Hepatocyte (in vitro differentiated cells): ENCODE measurements around the gene OLIG1. TPM values are rescaled to one million over a fixed set of nuclear protein-coding genes. Genes with fewer than 3 reads are reported as not detected.

ENCODE experiments used
- DNase-seq: peaks from one replicate; pipeline ENCODE4 v3.0.0-alpha.2; 2016; ENCODE audit warnings: low spot score
- H2AFZ ChIP-seq: fragments of 200-600 bp; sonication (generic); 2 replicates; pipeline ENCODE4 v1.6.0; 2016; ENCODE audit warnings: antibody characterized with exemption, mild to moderate bottlenecking
- H3K27ac ChIP-seq: fragments of 200-600 bp; sonication (generic); 2 replicates; pipeline ENCODE4 v1.5.1; 2016; ENCODE audit warnings: mild to moderate bottlenecking
- H3K27me3 ChIP-seq: fragments of 200-600 bp; sonication (generic); 2 replicates; pipeline ENCODE4 v1.6.1; 2016
- H3K36me3 ChIP-seq: fragments of 200-600 bp; sonication (generic); replicated peaks from 2 replicates; pipeline ENCODE4 v1.5.1; 2016; ENCODE audit warnings: low read depth; ENCODE audit not compliant: insufficient read depth
- H3K4me1 ChIP-seq: fragments of 200-600 bp; sonication (generic); 2 replicates; pipeline ENCODE4 v1.5.1; 2016; ENCODE audit warnings: mild to moderate bottlenecking, moderate library complexity; ENCODE audit not compliant: insufficient read depth
- H3K4me2 ChIP-seq: fragments of 200-600 bp; sonication (generic); 2 replicates; pipeline ENCODE4 v1.6.0; 2016
- H3K4me3 ChIP-seq: fragments of 200-600 bp; sonication (generic); 2 replicates; pipeline ENCODE4 v1.5.1; 2016; ENCODE audit warnings: mild to moderate bottlenecking
- H3K79me2 ChIP-seq: fragments of 200-600 bp; sonication (generic); 2 replicates; pipeline ENCODE4 v1.6.0; 2017; ENCODE audit warnings: mild to moderate bottlenecking
- H3K9me2 ChIP-seq: fragments of 200-600 bp; sonication (generic); replicated peaks from 2 replicates; pipeline ENCODE4 v1.6.0; 2017; ENCODE audit warnings: mild to moderate bottlenecking; ENCODE audit not compliant: insufficient read depth
- H3K9me3 ChIP-seq: fragments of 200-600 bp; sonication (generic); 2 replicates; pipeline ENCODE4 v1.5.1; 2016; ENCODE audit warnings: low read depth, mild to moderate bottlenecking
- H4K20me1 ChIP-seq: fragments of 200-600 bp; sonication (generic); 2 replicates; pipeline ENCODE4 v1.6.0; 2016; ENCODE audit warnings: mild to moderate bottlenecking; ENCODE audit not compliant: insufficient read depth, poor library complexity, severe bottlenecking
- EZH2 ChIP-seq: fragments of 200-600 bp; sonication (generic); IDR thresholded peaks from 2 replicates; pipeline ENCODE4 v1.6.1; 2016; ENCODE audit warnings: antibody characterized with exemption, mild to moderate bottlenecking, borderline replicate concordance
- EZH2phosphoT487 ChIP-seq: fragments of 200-600 bp; sonication (generic); IDR thresholded peaks from one replicate; pipeline ENCODE4 v1.6.1; 2018; ENCODE audit warnings: antibody characterized with exemption, mild to moderate bottlenecking, low read depth, moderate library complexity; ENCODE audit not compliant: unreplicated experiment, severe bottlenecking
- WGBS: methylation state at CpG from one replicate; pipeline ENCODE4 v1.1.6; 2016; ENCODE audit warnings: low lambda C conversion rate; ENCODE audit errors: missing lambda C conversion rate; 5-methylcytosine and 5-hydroxymethylcytosine counted together
- polyA plus RNA-seq: library from polyadenylated mRNA; unstranded; fragments of >200 nt; fragmentation: Nextera tagmentation; extraction: Ambion mirVana; gene quantifications from 2 replicates; pipeline ENCODE4 v1.2.1, GENCODE V29; 2016
- total RNA-seq: library from RNA; depleted of rRNA; stranded (reverse); fragments of >200 nt; gene quantifications from 2 replicates; pipeline ENCODE4 v1.2.3, GENCODE V29; 2014
- TF ChIP-seq, protein P1 (sequence below): fragments of 200-600 bp; sonication (generic); IDR thresholded peaks from 2 replicates; pipeline ENCODE4 v1.5.1; 2016; ENCODE audit warnings: antibody characterized with exemption, mild to moderate bottlenecking; ENCODE audit not compliant: poor library complexity

The OLIG1 gene
- total and polyA plus RNA-seq, 2 experiments from 2014 or later = not detected

DNA sequence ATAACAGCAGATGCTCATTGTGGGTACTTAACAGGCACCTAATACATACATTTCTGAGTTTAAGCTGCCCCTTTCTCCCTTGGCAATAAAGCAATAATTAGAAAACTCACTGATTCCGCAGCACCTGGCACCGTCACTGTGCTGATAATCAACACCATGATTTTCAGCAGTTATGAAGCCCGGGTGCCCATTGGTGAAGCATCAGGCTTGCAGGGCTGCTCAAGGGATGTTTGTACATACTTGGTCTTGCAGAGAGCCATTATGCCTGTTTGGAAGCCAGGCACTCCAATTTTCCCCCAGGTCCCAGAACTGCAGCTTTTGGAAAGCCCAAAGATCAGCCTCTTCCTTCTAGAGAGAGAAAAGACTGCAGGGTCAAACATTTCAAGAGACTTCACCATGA is 44.3 kb downstream of the OLIG1 start:
- 98% methylated on average over 3 of the region's 3 CpGs for WGBS
- peaks cover 58% of the 10 kb centered on the region for H3K27me3 ChIP-seq

DNA sequence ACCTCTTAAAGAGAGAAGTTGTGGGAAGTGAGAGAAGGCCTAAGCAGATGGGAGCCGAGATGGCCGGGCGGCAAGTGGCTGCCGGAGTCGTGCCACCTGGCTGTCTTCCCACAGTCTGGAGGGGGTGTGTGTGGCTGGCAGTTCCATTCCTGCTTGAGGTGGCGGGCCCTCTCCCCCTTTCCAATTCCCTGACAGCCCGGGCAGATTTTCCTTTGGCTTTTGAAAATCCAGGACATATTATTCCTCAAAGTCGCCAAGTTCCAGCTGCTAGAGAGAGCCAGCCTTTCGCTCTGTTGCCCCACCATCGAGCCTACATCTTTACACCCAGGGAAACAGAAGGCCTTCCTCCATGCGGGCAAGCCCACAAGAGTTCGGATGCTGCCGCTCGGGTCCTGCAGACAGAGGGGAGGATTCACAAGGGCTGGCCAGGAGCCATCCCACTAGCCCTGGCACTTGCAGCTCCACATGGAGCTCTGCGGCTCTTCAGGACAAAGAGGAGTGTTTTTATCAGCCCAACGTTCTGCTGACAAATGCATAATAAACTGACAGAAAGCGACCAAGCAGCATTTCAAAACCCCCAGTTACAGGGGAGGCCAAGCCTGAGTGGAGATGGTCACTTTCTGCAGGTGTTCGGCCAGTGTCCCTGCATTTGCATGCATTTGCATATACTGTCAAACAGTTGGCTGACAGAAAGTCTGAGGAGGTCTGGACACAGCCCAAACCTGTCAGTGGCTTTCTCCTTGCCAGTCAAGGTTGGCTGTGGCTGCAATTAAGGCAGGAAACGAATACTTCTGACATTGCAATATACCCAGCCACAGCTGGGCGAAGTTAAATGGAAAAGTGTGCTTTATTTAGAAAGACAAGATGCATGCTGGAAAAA is 45.9 kb downstream of the OLIG1 start:
- H3K4me2 ChIP-seq = no peak overlapping the region
- no peak overlapping the region for H3K4me3 ChIP-seq
- WGBS = 74% methylated on average over 20 of the region's 20 CpGs
- H3K4me1 ChIP-seq = no peaks in the 10 kb centered on the region
- no peak for TF ChIP-seq EZH2
- TF ChIP-seq EZH2phosphoT487 = no peak
- TF ChIP-seq, protein P1, sequence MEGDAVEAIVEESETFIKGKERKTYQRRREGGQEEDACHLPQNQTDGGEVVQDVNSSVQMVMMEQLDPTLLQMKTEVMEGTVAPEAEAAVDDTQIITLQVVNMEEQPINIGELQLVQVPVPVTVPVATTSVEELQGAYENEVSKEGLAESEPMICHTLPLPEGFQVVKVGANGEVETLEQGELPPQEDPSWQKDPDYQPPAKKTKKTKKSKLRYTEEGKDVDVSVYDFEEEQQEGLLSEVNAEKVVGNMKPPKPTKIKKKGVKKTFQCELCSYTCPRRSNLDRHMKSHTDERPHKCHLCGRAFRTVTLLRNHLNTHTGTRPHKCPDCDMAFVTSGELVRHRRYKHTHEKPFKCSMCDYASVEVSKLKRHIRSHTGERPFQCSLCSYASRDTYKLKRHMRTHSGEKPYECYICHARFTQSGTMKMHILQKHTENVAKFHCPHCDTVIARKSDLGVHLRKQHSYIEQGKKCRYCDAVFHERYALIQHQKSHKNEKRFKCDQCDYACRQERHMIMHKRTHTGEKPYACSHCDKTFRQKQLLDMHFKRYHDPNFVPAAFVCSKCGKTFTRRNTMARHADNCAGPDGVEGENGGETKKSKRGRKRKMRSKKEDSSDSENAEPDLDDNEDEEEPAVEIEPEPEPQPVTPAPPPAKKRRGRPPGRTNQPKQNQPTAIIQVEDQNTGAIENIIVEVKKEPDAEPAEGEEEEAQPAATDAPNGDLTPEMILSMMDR = no peak
- DNase-seq = no peak
- no peaks in the 10 kb centered on the region for H3K79me2 ChIP-seq
- peaks cover 48% of the 10 kb centered on the region for H3K27me3 ChIP-seq
- H3K9me3 ChIP-seq = no peaks in the 10 kb centered on the region
- H3K36me3 ChIP-seq = no peaks in the 10 kb centered on the region
- H3K9me2 ChIP-seq = no peaks in the 10 kb centered on the region
- no peak overlapping the region for H3K27ac ChIP-seq
- H2AFZ ChIP-seq = no peak overlapping the region
- no peaks in the 10 kb centered on the region for H4K20me1 ChIP-seq

More for the DNA sequence above, 44.3 kb downstream of the OLIG1 start:
- no peak overlapping the region for H3K4me3 ChIP-seq
- H3K9me2 ChIP-seq = no peaks in the 10 kb centered on the region
- DNase-seq = no peak
- TF ChIP-seq EZH2 (no peak), EZH2phosphoT487 (no peak)
- TF ChIP-seq, protein P1 = no peak
- no peak overlapping the region for H3K4me2 ChIP-seq
- no peaks in the 10 kb centered on the region for H3K79me2 ChIP-seq
- peaks cover 3% of the 10 kb centered on the region for H3K4me1 ChIP-seq
- H4K20me1 ChIP-seq = no peaks in the 10 kb centered on the region
- no peak overlapping the region for H2AFZ ChIP-seq
- H3K9me3 ChIP-seq = no peaks in the 10 kb centered on the region
- H3K27ac ChIP-seq = no peak overlapping the region
- no peaks in the 10 kb centered on the region for H3K36me3 ChIP-seq

DNA sequence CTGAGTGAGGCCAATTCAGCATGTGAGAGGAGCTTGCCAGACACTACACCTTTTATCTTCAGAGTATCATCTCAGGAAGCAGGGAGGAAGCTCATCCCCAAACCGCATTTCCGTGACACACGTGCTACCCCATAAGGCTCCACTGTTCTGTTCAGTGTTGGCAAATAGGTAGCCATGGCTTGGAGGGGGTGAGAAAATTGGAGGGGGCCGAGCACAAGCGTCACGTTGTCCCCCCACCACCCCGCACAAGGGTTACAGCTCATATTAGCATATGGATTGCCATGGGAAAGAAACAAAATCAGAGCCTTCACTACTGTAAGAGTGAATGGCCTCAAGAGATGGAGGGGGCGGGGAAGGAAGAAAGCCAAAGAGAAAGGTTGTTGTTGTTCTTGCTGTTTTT is 46.7 kb downstream of the OLIG1 start:
- Histone ChIP-seq H2AFZ (no peak overlapping the region), H3K9me2 (no peaks in the 10 kb centered on the region), H3K27ac (no peak overlapping the region), H3K79me2 (no peaks in the 10 kb centered on the region), H4K20me1 (no peaks in the 10 kb centered on the region), H3K4me3 (no peak overlapping the region), H3K9me3 (no peaks in the 10 kb centered on the region), H3K27me3 (peaks cover 43% of the 10 kb centered on the region), H3K4me2 (no peak overlapping the region), H3K36me3 (no peaks in the 10 kb centered on the region), H3K4me1 (no peaks in the 10 kb centered on the region)
- no peak for TF ChIP-seq EZH2
- TF ChIP-seq EZH2phosphoT487 = no peak
- TF ChIP-seq, protein P1 = no peak
- WGBS = 67% methylated on average over 8 of the region's 8 CpGs
- no peak for DNase-seq
